ENCODE results near the gene OR9Q1.
"Not testable (repeated sequence)": the region's sequence is repeated elsewhere in the genome, so short reads cannot be mapped to it uniquely, and the experiment has no call there.

OR9Q1 gene

DNA sequence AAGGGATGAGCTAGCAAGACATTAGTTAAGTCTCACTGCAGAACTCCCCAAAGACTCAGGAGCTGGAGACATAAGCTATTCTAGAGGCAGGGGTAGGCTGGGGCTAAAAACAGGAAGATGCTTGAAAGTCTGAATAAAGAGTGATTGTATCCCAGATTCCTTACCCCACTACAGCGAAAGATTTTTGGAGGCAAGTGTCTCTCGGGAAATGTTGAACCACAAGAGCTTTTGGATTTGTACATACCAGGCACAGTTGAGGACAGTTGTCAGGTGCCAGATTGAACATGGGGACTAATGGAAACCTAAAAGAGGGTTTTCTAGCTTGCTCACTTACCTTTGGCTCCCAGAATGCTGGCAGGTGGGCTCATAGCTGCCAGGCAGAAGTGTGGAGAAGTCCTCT is 43.5 kb upstream of the OR9Q1 start:
- no peak for TF ChIP-seq CTCF (conservative IDR thresholded peaks at IDR 0.05)
- no peak overlapping the region for H3K27ac ChIP-seq

- H3K27ac ChIP-seq = no peak overlapping the region
- TF ChIP-seq CTCF (conservative IDR thresholded peaks at IDR 0.05) = no peak
Measured at GRCh38 chr11:57981536-57981935, 42.1 kb upstream of the OR9Q1 start.

- no peak overlapping the region for H3K27ac ChIP-seq
- TF ChIP-seq CTCF (conservative IDR thresholded peaks at IDR 0.05) = no peak
Measured at GRCh38 chr11:57982776-57983175, 40.9 kb upstream of the OR9Q1 start.

DNA sequence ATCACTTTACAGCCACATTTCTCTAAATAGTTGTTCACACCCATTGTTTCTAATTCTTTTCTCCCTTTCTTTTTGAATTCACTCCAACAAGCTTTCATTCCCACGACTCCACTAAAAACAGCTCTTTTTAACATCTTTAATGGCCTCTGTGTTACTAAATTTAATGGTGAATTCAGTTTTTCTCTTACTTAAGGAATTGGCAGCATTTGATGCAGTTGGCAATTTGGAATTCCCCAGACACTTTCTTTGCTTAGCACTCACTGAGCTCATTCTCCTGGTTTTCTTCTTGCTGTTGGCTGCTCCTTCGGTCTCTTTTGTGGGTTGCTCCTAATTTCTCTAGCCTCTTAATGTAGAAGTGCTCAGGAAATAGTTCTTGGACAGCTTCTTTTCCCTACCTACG is 40.5 kb upstream of the OR9Q1 start:
- no peak overlapping the region for H3K27ac ChIP-seq
- TF ChIP-seq CTCF (conservative IDR thresholded peaks at IDR 0.05) = no peak

GRCh38 chr11:57999523-57999922 is 24.2 kb upstream of the OR9Q1 start:
- not testable (repeated sequence) for H3K27ac ChIP-seq

- not testable (repeated sequence) for H3K27ac ChIP-seq
Measured at GRCh38 chr11:58000021-58000420, 23.7 kb upstream of the OR9Q1 start.

DNA sequence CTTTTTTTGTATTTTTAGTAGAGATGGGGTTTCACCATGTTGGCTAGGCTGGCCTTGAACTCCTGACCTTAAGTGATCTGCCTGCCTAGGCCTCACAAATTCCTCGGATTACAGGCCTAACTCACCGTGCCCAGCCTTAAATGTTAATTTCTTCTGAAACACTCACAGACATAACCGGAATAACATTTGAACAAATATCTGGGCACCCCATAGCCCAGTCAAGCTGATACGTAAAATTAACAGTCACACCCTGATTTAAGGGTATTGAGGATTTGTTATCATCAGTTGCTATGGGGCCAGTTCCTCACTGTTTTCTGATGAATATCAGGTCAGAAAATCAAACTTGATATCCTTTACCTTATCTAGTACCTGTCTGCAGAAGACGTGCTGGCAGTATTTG is 23.0 kb upstream of the OR9Q1 start:
- peak overlapping the region; percentile 13; the same call in 1 of the 2 replicates for H3K27ac ChIP-seq
- TF ChIP-seq CTCF (conservative IDR thresholded peaks at IDR 0.05) = no peak

- no peak overlapping the region for H3K27ac ChIP-seq
- no peak for TF ChIP-seq CTCF (conservative IDR thresholded peaks at IDR 0.05)
Measured at GRCh38 chr11:58003036-58003435, 20.6 kb upstream of the OR9Q1 start.

DNA sequence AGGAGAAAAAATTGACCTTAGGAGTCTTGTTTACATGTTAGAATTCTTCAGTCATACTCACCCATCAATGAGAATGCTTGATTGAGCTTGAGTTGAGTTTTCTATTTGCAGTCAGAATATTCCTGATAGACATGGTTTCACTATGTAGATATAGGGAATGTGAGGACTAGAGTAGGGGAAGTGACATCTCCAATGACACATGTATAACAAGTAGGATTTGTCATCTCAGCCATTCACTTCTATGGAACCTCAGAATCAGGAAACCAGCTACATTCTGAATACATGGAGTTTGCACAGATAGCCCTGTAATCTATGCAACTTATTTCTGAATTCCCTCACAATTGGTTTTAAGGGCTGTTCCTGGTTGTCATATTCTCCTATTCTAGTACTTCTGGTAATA is 20.1 kb upstream of the OR9Q1 start:
- no peak for TF ChIP-seq CTCF (conservative IDR thresholded peaks at IDR 0.05)
- H3K27ac ChIP-seq = no peak overlapping the region
